A673 (cell line): ENCODE measurements around the gene WWP2.

ENCODE experiments used
- CTCF ChIP-seq: fragments of 300-800, 200-600 bp; sonication (generic); conservative IDR thresholded peaks from 2 replicates; pipeline ENCODE4 v1.5.1; 2017; ENCODE audit warnings: low read depth, mild to moderate bottlenecking, antibody characterized with exemption, low read length, moderate library complexity, mixed read lengths
- EZH2 ChIP-seq: fragments of 200-600 bp; sonication (generic); IDR thresholded peaks from 2 replicates; pipeline ENCODE4 v1.6.1; 2017; ENCODE audit warnings: borderline replicate concordance, low read depth, mild to moderate bottlenecking, mixed read lengths, antibody characterized with exemption, low read length; ENCODE audit not compliant: poor library complexity, severe bottlenecking

- TF ChIP-seq CTCF: no peak
- TF ChIP-seq EZH2: no peak
These were observed 163.2 kb downstream of the WWP2 start for GRCh38 chr16:69925311-69925710.
